Endometrial microvascular endothelial cells (primary cell): ENCODE measurements around the gene RNF223. TPM values are rescaled to one million over a fixed set of nuclear protein-coding genes. Genes with fewer than 3 reads are reported as not detected.
"Not testable (repeated sequence)": the region's sequence is repeated elsewhere in the genome, so short reads cannot be mapped to it uniquely, and the experiment has no call there.

Source experiments
- in situ Hi-C: cut with HindIII; loops from 2 replicates; pipeline ENCODE4 v1.10.0; 2017; ENCODE audit warnings: low sequenced_read_pairs, low pct_unique_long_range_greater_than_20kb; ENCODE audit errors: inconsistent ontology term
- total RNA-seq: library from RNA; depleted of rRNA; stranded (reverse); fragments of >200 nt; gene quantifications from one replicate; pipeline ENCODE4 v1.2.3, GENCODE V29; 2015; ENCODE audit errors: inconsistent ontology term

Gene RNF223
- total RNA-seq, 1 donor from 2014 or later = not detected

DNA sequence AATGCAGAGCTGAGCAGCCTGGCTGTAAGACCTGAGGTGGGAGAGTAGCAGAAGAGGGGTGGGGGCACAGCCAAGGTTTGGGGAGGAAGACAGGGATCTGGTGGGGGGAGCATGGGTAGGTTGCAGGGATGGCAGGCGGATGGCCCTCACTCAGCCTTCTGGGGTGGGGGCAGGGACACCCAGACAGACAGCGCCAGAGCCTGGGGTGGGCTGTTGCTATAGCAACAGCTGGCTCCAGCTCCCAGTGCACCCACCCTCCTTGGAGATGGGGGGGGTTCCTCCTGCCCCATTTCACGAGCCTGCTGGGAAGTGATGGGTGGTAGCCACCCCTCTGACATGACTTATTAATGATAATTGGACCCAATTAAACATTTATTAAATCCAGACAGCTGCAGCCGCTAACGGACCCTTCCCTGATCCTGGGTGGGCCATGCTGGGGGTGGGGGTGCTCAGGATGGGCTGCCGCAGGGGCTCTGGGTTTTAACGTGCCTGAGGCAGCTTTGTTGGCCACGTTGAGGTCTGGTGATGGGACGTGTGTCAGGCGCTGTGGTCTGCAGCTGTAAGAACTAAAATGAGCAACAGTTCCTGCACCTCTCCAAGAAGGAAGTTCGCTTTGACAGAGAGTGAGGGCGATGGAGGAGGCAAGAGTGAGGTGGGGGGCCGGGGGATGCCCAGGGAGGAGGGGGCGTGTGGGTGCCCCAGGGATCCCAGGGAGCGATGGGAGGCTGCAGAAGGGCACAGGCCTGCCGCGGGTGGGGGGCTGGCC is 34.8 kb downstream of the RNF223 start:
- in situ Hi-C loops = no loop called here

DNA sequence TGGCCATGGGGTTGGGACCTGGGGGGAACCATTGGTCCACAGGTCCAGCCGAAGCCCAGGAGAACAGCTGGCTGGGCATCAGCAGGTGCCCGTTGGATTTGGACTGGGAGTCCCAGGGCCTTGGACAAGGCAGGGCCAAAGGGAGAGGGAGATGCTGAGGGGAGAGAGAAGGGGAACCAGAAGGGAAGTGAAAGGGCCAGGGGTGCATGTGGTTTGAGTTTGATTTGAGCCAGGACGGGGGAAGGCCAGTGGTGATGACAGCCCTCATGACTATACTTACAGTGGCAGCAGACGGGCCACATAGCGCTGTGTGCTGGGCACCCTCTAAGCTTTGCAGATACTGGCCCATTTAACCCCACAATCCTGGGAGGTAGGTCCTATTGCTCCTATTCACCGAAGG is 35.4 kb downstream of the RNF223 start:
- in situ Hi-C loops = no loop called here

DNA sequence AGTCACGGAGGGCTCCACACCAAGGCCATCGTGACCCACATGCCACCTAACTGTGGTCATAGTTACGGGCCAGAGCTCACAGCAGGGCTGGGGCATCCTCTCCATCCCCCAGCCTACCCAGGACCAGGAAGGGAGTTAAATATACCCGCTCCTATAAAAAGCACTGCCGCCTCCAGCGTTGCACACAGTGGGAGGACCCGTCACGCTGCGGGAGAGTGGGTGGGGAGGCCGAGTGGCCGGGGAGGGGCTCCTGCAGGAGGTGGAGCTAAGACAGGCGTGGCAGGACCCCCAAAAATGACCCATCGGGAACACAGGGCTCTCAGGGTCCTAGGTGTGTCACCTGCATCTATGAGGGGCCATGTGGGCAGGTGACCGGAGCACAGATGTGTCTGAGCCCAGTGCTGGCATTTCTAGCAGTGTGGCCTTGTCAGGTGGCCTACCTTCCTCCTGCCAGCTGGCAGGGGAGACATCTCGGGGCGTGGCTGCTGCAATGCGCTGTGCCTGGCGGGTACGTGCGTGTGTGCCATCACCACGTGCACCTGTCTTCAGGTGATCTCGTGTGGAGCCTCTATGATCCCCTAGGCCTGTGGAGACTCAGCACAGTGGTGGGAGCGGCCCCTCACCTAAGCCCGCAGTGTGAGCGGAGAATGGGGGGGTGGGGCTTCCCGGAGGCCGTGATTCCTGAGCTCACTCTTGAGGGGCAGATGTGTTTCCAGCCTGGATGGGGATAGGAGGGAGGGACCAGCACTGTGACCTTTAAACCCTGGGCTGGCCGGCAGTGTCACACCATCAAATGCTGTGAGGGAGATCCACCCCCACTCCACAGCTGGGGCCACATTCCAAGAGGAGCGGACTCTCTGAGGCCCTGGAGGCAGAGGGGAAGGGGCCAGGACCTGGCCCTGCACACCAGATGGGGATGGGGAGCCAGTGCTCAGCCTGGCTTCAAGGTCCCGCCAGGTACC is 36.5 kb downstream of the RNF223 start:
- in situ Hi-C loops = no loop called here

DNA sequence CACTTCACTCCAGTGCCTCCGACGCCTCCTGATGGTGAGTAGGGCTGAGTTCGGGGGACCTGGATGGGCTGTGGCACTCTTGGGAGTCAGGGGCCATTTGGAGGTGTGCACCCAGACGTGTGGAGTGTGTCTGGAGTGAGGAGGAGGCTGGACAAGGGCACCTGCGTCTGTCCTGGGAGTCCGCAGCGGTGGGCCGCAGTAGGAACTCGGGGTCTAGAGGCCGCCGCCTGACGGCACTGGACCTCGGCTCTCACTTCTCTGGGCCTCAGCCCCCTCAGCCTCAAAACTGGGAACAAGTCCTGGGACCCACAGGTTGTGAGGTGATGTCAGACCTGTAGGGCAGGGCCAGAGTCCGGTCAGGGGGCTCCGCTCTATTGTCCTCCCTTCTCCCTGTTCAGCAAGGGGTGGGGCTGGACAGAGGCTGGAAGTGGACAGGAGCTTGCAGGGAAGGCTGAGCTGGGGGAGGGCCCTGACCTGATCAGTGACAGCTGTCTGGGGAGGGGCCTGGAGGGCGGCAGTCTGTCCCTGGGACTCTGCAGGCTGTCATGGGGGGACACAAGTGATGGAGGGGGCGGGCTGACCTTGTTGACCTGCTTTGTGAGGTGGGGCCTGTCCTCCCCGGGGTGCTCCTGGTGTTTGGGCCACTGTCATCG is 38.7 kb downstream of the RNF223 start:
- in situ Hi-C loops = no loop called here

DNA sequence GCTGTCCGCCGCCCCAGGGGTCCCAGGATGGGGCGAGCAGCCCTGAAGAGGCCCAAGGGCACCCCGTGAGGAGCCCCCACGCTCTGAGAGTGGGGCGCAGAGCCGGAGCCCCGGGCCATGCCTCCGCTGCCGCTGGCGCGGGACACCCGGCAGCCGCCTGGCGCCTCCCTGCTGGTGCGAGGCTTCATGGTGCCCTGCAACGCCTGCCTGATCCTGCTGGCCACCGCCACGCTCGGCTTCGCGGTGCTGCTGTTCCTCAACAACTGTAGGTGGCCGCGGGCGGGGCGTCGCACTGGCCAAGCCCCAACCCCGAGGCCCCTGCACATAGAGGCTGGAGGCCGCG is 39.7 kb downstream of the RNF223 start:
- in situ Hi-C loops = no loop called here

DNA sequence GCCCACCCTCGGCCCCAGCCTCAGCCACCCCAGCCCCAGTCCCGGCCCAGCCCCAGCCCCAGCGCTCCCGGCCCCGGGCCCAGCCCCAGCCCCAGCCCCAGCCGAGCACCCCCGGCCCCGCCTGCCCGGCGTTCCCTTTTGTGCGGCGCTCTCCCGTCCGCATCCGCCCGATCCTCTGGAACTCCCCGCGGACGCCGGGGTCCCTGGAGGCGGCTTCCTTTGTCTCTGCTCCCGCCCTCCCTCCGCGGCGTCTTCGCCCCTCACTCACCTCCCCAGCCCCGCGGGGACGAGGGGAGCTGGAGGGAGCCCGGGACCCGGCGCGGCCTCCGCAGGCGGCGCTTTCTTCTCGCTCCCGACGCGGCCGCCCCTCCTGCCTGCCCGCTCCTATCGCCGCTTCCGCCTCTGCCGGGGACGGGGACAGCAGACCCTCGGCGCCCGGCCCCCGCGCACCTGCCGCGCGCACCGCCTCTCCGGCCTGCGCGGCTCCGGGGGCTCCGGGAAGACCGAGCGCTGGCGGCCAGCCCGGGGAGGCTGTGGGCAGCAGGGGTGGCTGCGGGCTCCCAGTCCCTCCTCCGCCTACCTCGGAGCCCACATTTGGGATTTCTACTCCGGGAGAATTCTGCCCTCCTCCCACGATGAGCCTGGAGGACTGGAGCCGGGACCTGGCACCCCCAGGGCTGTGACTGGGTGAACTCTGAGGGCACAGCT is 40.2 kb downstream of the RNF223 start:
- in situ Hi-C loops = no loop called here

DNA sequence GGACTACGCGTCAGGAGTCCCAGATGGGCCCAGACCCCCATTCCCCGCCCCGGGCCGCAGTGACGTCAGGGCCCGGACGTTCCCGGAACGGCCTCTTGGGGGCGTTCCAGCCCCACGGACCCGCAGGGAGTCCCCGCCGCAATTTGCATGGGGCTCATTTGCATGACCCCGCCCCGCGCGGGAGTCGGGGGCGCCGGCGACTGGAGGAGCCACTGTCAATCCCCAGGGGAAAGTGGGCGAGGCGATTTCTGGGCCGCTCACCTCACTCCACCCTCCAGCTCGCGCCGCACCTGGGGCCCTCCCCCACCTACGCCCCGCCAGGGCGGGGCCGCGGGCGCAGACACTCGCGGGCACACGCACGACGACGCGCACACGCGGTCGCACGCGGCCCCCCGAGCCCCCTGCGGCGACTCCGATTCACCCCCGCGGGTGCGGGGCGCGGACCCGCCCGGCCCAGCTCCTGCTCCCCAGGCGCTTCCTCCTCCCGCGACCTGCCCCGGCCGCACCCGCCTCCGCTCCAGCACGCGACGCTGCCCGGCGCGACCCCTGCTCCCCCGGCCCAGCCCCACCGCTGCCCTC is 41.0 kb downstream of the RNF223 start:
- in situ Hi-C loops = no loop called here

DNA sequence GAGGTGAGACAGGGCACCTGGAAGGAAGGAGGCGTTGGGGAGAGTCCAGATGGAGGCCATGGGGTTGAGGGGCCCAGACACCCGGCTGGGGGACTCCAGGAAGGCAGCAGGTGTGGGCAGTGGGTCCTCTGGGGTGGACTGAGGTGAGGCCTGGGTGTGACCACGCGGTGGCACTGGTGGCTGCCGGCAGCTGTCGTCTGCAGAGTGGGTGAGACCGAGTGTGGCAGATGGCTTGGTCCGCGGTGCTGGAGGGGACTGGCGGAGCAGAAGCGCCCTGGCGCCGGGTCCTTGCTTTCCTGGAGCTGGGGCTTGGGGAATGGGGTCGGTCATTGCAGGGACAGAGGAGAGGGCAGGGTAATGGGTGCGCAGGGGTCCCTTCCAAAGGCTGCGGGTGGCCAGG is 41.7 kb downstream of the RNF223 start:
- in situ Hi-C loops = no loop called here

DNA sequence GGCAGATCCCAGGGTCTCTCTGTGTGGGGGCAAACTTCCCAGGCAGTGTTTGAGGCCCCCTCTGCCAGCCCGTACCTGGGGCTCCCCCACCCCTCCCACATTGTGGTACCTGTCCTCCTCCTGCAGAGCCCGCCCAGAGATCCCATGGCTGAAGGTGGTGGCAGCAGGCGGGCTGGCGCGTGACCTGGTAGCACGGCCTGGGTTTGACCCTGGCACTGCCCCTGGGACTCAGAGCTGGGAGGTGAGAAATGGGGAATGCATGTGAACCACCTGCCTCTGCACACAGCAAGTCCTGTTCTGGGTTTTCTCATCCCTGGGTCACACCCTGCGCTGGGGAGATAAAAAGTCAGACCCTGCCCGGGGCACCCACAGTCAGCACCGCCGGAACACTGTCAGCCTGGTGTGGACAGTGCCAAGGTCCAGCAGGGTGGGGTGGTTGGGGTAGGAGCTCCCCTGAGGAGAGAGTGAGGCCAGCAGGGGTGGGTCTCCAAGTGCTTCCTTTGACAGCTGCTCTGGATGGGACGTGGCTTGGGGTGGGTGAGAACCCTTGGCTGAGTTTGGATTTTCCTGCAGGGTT is 42.4 kb downstream of the RNF223 start:
- in situ Hi-C loops = no loop called here

DNA sequence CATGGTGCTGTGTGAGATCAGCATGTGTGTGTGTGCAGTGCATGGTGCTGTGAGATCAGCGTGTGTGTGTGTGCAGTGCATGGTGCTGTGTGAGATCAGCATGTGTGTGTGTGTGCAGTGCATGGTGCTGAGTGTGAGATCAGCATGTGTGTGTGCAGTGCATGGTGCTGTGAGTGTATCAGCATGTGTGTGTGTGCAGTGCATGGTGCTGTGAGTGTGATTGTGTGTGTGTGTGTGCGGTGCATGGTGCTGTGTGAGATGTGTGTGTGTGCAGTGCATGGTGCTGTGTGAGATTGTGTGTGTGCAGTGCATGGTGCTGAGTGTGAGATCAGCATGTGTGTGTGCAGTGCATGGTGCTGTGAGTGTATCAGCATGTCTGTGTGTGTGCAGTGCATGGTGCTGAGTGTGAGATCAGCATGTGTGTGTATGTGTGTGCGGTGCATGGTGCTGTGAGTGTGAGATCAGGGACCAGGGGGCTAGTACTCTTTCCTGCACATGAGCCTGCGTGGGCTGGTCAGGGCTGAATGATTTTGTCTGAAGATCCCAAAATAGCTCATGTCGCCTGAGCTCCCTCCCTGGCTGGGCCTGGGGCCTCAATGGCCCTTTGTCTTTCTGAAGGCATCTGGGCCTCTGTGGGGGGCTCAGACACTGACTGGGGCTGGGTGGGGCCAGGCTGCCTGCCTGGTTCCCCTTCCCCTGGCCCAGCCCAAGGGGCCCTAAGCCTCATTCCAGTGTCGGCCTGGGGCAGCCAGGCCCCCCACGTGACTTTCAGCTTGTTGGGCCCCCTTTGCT is 43.0 kb downstream of the RNF223 start:
- in situ Hi-C loops = not testable (repeated sequence)

DNA sequence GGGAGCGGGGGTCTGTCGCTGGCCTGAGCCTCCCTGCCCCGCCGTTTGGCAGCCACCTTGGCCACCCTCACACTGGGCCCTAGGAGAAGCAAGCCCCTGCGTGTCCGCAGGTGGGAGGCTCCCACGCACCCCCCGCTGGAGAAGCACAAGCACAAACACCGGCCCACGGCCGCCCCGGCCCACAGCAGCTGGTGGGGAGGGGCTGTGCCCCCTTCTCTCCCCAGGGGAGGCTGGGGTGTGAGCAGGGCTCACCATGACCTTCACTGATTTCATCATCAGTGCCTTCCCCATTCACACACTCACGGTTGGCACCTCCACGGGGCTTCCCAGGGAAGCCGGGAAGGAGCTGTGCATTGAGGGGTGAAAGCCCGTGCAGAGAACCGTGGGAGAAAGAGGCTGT is 46.3 kb downstream of the RNF223 start:
- in situ Hi-C loops = no loop called here

DNA sequence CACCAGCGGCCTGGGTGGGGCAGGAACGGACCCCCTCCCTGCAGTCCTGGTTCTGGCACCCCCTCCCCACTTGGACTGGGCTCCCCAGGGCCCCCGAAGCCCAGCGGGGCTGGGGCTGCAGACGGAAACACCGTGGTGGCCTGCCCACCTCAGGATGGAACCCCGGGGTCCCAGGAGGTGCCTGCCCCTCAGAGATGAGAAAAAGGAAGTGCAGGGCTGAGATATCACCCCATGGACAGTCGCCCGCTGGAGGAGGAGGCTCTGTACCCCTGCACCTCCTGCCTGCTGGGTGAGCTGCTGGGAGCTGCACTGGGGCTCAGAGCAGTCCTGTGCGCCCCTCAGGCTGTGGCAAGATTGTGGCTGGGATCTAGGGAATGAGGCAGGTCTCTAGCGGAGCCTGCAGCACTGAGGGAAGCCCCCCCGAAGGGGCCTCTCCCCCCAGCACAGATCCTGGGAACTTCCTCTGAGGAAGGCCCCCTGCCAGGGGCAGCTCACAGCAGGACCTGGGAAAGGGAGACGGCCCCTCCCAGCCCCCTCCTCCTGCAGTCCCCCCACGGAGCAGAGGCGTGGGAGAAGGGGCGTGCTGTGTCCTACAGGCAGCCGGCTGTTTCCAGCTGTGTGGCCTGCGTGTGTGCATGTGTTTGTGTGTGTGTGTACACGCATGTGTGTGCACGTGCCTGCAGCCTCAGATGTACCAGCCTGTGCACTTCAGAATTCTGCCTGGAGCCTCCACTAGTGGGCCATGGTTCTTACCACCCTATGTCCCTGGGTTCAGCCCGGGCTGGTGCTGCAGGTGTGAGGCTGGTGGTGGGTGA is 47.3 kb downstream of the RNF223 start:
- in situ Hi-C loops = no loop called here

DNA sequence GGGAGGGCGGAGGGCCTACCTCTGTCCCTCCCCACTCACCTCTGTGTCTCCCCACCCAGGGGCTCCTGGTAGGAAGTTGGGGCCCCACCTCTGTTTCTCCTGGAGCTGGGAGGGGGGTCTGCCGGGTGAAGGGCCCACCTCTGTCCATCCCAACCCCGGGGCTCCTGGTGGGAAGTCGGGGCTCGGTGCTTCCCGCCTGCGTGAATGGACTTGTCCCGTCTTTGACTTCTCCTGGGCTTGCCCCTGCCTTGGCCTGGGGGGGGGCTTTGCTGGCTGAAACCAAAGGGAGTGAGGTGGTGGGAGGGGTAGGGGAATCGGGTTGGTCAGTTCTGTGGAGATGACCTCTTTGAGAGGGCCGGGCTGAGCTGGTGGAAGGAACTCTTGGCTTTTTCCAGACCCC is 48.4 kb downstream of the RNF223 start:
- in situ Hi-C loops = no loop called here

DNA sequence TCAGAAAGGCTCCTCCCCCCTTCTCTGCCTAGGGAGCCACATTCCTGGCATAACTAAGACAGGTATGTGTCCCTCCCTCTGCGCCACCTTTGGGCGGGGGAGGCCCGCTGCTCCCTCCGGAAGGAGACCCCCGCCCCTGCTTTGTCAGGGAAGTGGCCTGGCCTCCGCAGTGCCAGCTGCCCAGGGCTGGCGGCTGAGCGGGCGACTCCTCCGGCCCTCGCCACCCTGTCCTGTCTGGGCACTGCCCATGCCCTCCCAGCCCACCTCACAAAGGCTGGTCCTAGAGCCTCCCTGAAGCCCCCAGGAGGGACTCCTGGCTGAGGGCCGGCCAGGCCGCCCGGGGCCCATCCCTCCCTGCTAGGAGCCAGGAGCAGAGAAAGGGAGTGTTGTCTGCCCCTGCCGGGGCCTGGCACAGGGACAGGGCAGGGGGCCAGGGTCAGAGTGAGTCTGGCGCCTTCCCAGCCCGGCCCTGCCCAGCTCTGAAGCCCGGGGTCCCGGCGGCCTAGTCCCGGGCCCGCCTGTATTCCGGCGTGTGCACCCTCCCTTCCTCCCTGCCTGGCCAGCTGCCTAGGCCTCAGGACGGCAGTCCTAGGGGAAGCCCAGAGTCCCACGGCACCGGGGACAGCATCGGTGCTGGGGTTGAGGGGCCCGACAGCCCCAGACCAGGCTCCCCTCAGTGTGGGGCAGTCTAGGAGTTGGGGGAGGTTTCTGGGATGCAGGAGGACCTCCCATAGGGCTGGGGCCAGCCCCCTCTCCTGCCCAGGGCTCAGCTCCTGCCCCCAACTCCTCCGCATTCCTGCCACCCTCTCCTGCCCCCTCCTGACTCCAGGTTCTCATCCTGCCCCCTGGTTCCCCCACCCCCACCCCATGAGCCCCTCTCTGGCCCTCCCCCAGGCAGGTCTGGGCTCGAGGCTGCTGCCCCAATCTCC is 49.1 kb downstream of the RNF223 start:
- in situ Hi-C loops = no loop called here

DNA sequence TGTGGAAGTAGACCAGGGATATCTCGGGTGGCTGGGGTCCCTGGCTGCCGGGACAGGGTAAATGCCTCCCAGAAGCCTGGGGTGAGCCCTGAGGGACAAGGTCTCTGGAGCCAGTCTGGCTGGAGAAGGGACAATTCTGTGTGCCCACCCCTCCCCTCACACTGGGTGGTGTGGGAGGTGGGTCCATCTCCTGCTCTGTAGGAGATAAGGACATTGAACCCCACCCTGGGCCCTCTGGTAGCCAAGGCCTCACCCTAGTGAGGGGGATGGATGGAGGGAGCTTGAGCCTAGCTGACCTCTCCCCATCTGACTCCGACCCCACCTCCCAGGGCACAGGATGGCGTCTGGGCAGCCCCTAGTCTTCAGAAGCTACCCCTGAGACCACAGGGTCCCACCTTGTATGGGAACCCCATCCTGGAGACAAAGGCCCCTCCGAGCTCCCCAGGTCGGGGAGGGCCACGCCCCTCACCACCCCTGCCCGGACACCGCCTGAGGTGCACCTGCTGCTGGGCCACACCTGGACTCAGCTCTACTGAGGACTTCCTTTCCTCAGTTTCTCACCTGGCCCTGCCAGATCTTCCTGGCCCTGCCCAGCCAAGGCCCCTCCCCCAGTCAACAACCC is 49.8 kb downstream of the RNF223 start:
- in situ Hi-C loops = no loop called here

DNA sequence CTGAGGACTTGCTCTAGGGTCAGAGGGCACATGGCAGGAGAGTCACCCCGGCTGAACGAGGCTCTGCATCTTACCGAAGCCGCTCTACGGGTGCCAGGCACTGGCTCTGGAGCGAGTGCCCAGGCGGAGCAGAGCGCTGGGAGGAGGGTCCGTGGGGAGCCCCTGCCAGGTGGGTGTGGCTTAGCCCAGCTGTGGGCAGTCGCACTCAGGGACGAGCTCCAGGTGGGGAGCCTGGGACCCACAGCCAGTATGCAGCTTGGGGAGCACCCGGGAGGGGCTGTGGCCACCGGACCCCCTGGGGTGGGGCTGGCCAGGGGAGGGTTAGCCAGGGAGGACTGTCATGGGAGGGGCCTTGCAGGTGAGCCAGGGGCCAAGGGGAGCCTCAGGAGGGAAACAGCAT is 50.4 kb downstream of the RNF223 start:
- in situ Hi-C loops = no loop called here
